GM12891 (cell line): ENCODE results near the gene ELMO1.

Experiments
- PAX5 ChIP-seq: IDR thresholded peaks from 2 replicates; pipeline ENCODE4 v1.6.1; 2011; ENCODE audit warnings: low read length, moderate library complexity, mild to moderate bottlenecking; ENCODE audit not compliant: insufficient read depth, severe bottlenecking
- POLR2A ChIP-seq: IDR thresholded peaks from 2 replicates; pipeline ENCODE4 v1.6.1; 2011; ENCODE audit warnings: low read depth, low read length, control low read depth
- POLR2AphosphoS5 ChIP-seq: IDR thresholded peaks from 2 replicates; pipeline ENCODE4 v1.6.1; 2011; ENCODE audit warnings: low read depth, low read length, control low read depth
- POU2F2 ChIP-seq: IDR thresholded peaks from 2 replicates; pipeline ENCODE4 v1.6.1; 2011; ENCODE audit warnings: low read depth, mild to moderate bottlenecking, control low read depth, low read length, moderate library complexity
- SPI1 ChIP-seq: IDR thresholded peaks from 2 replicates; pipeline ENCODE4 v1.6.1; 2011; ENCODE audit warnings: low read depth, low read length, control low read depth
- TAF1 ChIP-seq: IDR thresholded peaks from 2 replicates; pipeline ENCODE4 v1.6.1; 2011; ENCODE audit warnings: low read depth, low read length, control low read depth

- TF ChIP-seq POLR2A (no peak), TAF1 (no peak), POLR2AphosphoS5 (no peak), SPI1 (no peak), POU2F2 (no peak), PAX5 (no peak)
These were observed 329.3 kb downstream of the ELMO1 start for GRCh38 chr7:37119296-37119860.
